H1 (cell line): ENCODE results near the gene RBFOX1.

Experiments
- ASH2L ChIP-seq: fragments of 200-600, 300-600 bp; sonication (generic); IDR thresholded peaks from one replicate; pipeline ENCODE4 v1.7.1; 2017; ENCODE audit warnings: low read length
- CEBPB ChIP-seq: IDR thresholded peaks from 2 replicates; pipeline ENCODE4 v1.6.1; 2012; ENCODE audit warnings: low read depth, low read length
- CHD1 ChIP-seq: IDR thresholded peaks from 2 replicates; pipeline ENCODE4 v1.6.1; 2012; ENCODE audit warnings: low read depth, low read length, improper control_type of control experiment
- CREB1 ChIP-seq: IDR thresholded peaks from 2 replicates; pipeline ENCODE4 v1.6.1; 2012; ENCODE audit warnings: inconsistent platforms
- CTCF ChIP-seq, 3 experiments: IDR thresholded peaks; 1 replicate in 2 of 3; 2 replicates in 1 of 3; pipeline versions ENCODE4 v1.5.1 to v1.6.1; 2011; ENCODE audit warnings: low read length in 3 of 3, mild to moderate bottlenecking in 3 of 3, inconsistent platforms in 2 of 3, low read depth in 1 of 3, moderate library complexity in 1 of 3; ENCODE audit not compliant: insufficient read depth in 1 of 3; ENCODE audit errors: control extremely low read depth in 1 of 3
- EZH2 ChIP-seq: fragments of 200-600 bp; sonication (generic); IDR thresholded peaks from 2 replicates; pipeline ENCODE4 v1.7.1; 2012; ENCODE audit warnings: low read depth, mild to moderate bottlenecking, moderate library complexity, low read length, inconsistent platforms; ENCODE audit not compliant: severe bottlenecking
- GTF2F1 ChIP-seq: IDR thresholded peaks from 2 replicates; pipeline ENCODE4 v1.6.1; 2012; ENCODE audit warnings: low read depth, low read length, improper control_type of control experiment, borderline replicate concordance

- TF ChIP-seq ASH2L (no peak), EZH2 (no peak), CHD1 (no peak), CREB1 (no peak), CTCF (IDR thresholded peaks at IDR 0.05; ENCODE audit: control extremely low read depth in 1 of 3, insufficient read depth in 1 of 3, low read depth in 1 of 3, low read length in 3 of 3) (no peak), CEBPB (no peak), GTF2F1 (no peak)
These were observed 42.0 kb upstream of the RBFOX1 start for GRCh38 chr16:7290682-7291081.
